Stimulated activated CD4-positive, alpha-beta T cell treated with anti-CD3 and anti-CD28 coated beads, Interleukin-2, amount 100 ng/mL, for 24 hours (primary cell): ENCODE results near the gene IL37.

ENCODE experiments used
- DNase-seq, 2 donors: peaks; one replicate each; pipeline ENCODE4 v3.0.0-alpha.2; 2020

Gene IL37

GRCh38 chr2:112962308-112963175, 51.6 kb downstream of the IL37 start:
- DNase-seq = no peak

GRCh38 chr2:112967023-112967422, 56.1 kb downstream of the IL37 start:
- DNase-seq = no peak
